SK-N-SH treated with all-trans-retinoic acid at 6 μM for 48 hours (cell line): Measurements from ENCODE around the gene ERVV-1.

ENCODE experiments used
- ATAC-seq: fragments of 200-7000 bp; cut with Tn5 transposase; 3 replicates; pipeline ENCODE4 v1.9.1; 2020; ENCODE audit warnings: mild to moderate bottlenecking, moderate library complexity
- ARNTL ChIP-seq: fragments of 450-650 bp; formaldehyde crosslinking; IDR thresholded peaks from 2 replicates; pipeline ENCODE4 v1.5.0; 2020; ENCODE audit warnings: low read depth, mild to moderate bottlenecking, moderate library complexity, borderline replicate concordance
- BACH2 ChIP-seq: fragments of 250-450 bp; sonication (Bioruptor Pico); IDR thresholded peaks from 2 replicates; pipeline ENCODE4 v1.9.0; 2021; ENCODE audit warnings: mild to moderate bottlenecking, borderline replicate concordance
- CREB5 ChIP-seq: fragments of 250-450 bp; sonication (Bioruptor Pico); IDR thresholded peaks from 2 replicates; pipeline ENCODE4 v1.5.1; 2020; ENCODE audit warnings: low read depth, mild to moderate bottlenecking, moderate library complexity
- CSRNP3 ChIP-seq: fragments of 250-450 bp; sonication (Bioruptor Pico); IDR thresholded peaks from 2 replicates; pipeline ENCODE4 v1.5.1; 2021; ENCODE audit warnings: mild to moderate bottlenecking, moderate library complexity
- ESRRG ChIP-seq: fragments of 250-450 bp; sonication (Bioruptor Pico); IDR thresholded peaks from 2 replicates; pipeline ENCODE4 v1.6.1; 2021; ENCODE audit warnings: mild to moderate bottlenecking
- GLIS3 ChIP-seq: fragments of 250-450 bp; sonication (Bioruptor Pico); IDR thresholded peaks from 2 replicates; pipeline ENCODE4 v1.5.0; 2020; ENCODE audit warnings: mild to moderate bottlenecking, moderate library complexity
- ISL1 ChIP-seq: fragments of 250-450 bp; sonication (Bioruptor Pico); IDR thresholded peaks from 2 replicates; pipeline ENCODE4 v2.1.2; 2022; ENCODE audit warnings: mild to moderate bottlenecking, moderate library complexity
- OSR1 ChIP-seq: fragments of 250-450 bp; sonication (Bioruptor Pico); IDR thresholded peaks from 2 replicates; pipeline ENCODE4 v1.8.0; 2022; ENCODE audit warnings: moderate library complexity, mild to moderate bottlenecking, inconsistent platforms
- PATZ1 ChIP-seq: fragments of 250-450 bp; sonication (Bioruptor Pico); IDR thresholded peaks from 2 replicates; pipeline ENCODE4 v1.8.0; 2020; ENCODE audit warnings: mild to moderate bottlenecking, moderate library complexity, borderline replicate concordance
- POU6F1 ChIP-seq: fragments of 250-450 bp; sonication (Bioruptor Pico); IDR thresholded peaks from 2 replicates; pipeline ENCODE4 v1.8.0; 2021; ENCODE audit warnings: low read depth, mild to moderate bottlenecking, moderate library complexity, borderline replicate concordance
- PPARA ChIP-seq: fragments of 250-450 bp; sonication (Bioruptor Pico); IDR thresholded peaks from 2 replicates; pipeline ENCODE4 v1.5.0; 2020; ENCODE audit warnings: mild to moderate bottlenecking, borderline replicate concordance
- RARB ChIP-seq: fragments of 250-450 bp; sonication (Bioruptor Pico); IDR thresholded peaks from 2 replicates; pipeline ENCODE4 v1.8.0; 2021; ENCODE audit warnings: mild to moderate bottlenecking, moderate library complexity
- SNAI2 ChIP-seq: fragments of 250-450 bp; sonication (Bioruptor Pico); IDR thresholded peaks from 2 replicates; pipeline ENCODE4 v1.5.0; 2020; ENCODE audit warnings: mild to moderate bottlenecking, moderate library complexity
- TCF4 ChIP-seq: fragments of 250-450 bp; sonication (Bioruptor Pico); IDR thresholded peaks from 2 replicates; pipeline ENCODE4 v1.8.0; 2021; ENCODE audit warnings: mild to moderate bottlenecking, moderate library complexity, borderline replicate concordance
- TOX ChIP-seq: fragments of 250-450 bp; sonication (Bioruptor Pico); IDR thresholded peaks from 2 replicates; pipeline ENCODE4 v1.8.0; 2021; ENCODE audit warnings: mild to moderate bottlenecking, moderate library complexity, borderline replicate concordance
- TSHZ2 ChIP-seq: fragments of 250-450 bp; sonication (Bioruptor Pico); IDR thresholded peaks from 2 replicates; pipeline ENCODE4 v1.5.0; 2020; ENCODE audit warnings: mild to moderate bottlenecking, moderate library complexity
- ZFP3 ChIP-seq: fragments of 250-450 bp; sonication (Bioruptor Pico); IDR thresholded peaks from 2 replicates; pipeline ENCODE4 v1.5.0; 2020; ENCODE audit warnings: mild to moderate bottlenecking, moderate library complexity
- ZFP30 ChIP-seq: fragments of 450-650 bp; formaldehyde crosslinking; IDR thresholded peaks from 2 replicates; pipeline ENCODE4 v1.5.0; 2022; ENCODE audit warnings: mild to moderate bottlenecking, moderate library complexity
- ZNF565 ChIP-seq: fragments of 450-650 bp; formaldehyde crosslinking; conservative IDR thresholded peaks from 2 replicates; pipeline ENCODE4 v1.5.0; 2020; ENCODE audit warnings: low read depth, mild to moderate bottlenecking, moderate library complexity
- ZNF70 ChIP-seq: fragments of 450-650 bp; formaldehyde crosslinking; IDR thresholded peaks from 2 replicates; pipeline ENCODE4 v1.5.0; 2020; ENCODE audit warnings: mild to moderate bottlenecking, moderate library complexity
- ZNF8 ChIP-seq: fragments of 450-650 bp; formaldehyde crosslinking; IDR thresholded peaks from 2 replicates; pipeline ENCODE4 v1.5.0; 2020; ENCODE audit warnings: mild to moderate bottlenecking, moderate library complexity

The ERVV-1 gene

GRCh38 chr19:53013621-53014020 lies at the start of gene ERVV-1:
ERVV-1 (plus strand) TSS chr19:53013921; CDS start chr19:53014091, 170 bp downstream.
- ATAC-seq: no peak

GRCh38 chr19:52967772-52968171 lies 45.9 kb upstream of the ERVV-1 start:
- no peak for ATAC-seq
- no peak for TF ChIP-seq SNAI2 (CRISPR knock-in tag)
- no peak for TF ChIP-seq OSR1 (CRISPR knock-in tag)
- TF ChIP-seq PATZ1 (CRISPR knock-in tag): no peak
- no peak for TF ChIP-seq CREB5 (CRISPR knock-in tag)
- no peak for TF ChIP-seq PPARA (CRISPR knock-in tag)
- no peak for TF ChIP-seq RARB (CRISPR knock-in tag)
- TF ChIP-seq ZNF8: no peak
- TF ChIP-seq ESRRG (CRISPR knock-in tag): no peak
- TF ChIP-seq ISL1 (CRISPR knock-in tag): no peak
- TF ChIP-seq GLIS3 (CRISPR knock-in tag): no peak
- no peak for TF ChIP-seq TOX (CRISPR knock-in tag)
- no peak for TF ChIP-seq CSRNP3
- no peak for TF ChIP-seq ZFP30 (CRISPR knock-in tag)
- no peak for TF ChIP-seq BACH2
- TF ChIP-seq TSHZ2 (CRISPR knock-in tag): no peak
- TF ChIP-seq POU6F1 (CRISPR knock-in tag): no peak

More at GRCh38 chr19:53013621-53014020, at the start of gene ERVV-1:
- TF ChIP-seq TCF4 (CRISPR knock-in tag): no peak
- no peak for TF ChIP-seq ZFP3
- no peak for TF ChIP-seq CREB5 (CRISPR knock-in tag)
- no peak for TF ChIP-seq TOX (CRISPR knock-in tag)
- TF ChIP-seq ARNTL: no peak
- TF ChIP-seq SNAI2 (CRISPR knock-in tag): no peak
- no peak for TF ChIP-seq ZNF8
- TF ChIP-seq ZNF565 (CRISPR knock-in tag): no peak
- no peak for TF ChIP-seq ZFP30 (CRISPR knock-in tag)
- no peak for TF ChIP-seq ESRRG (CRISPR knock-in tag)
- TF ChIP-seq PPARA (CRISPR knock-in tag): no peak
- TF ChIP-seq ISL1 (CRISPR knock-in tag): no peak
- no peak for TF ChIP-seq OSR1 (CRISPR knock-in tag)
- TF ChIP-seq BACH2: no peak
- TF ChIP-seq POU6F1 (CRISPR knock-in tag): no peak
- no peak for TF ChIP-seq ZNF70 (CRISPR knock-in tag)
- no peak for TF ChIP-seq RARB (CRISPR knock-in tag)
- TF ChIP-seq, all 23 proteins: peak for 0
